Measurements from ENCODE around the gene EDEM2.

GRCh38 chr20:35172434-35172806, 25.3 kb upstream of the EDEM2 start:
- TF ChIP-seq CTCF (IDR thresholded peaks at IDR 0.05 in 2 of 3, conservative IDR thresholded peaks at IDR 0.05 in 1 of 3; ENCODE audit: borderline replicate concordance in 1 of 3, insufficient read depth in 1 of 3, low read depth in 2 of 3, low read length in 2 of 3), result no peak
- TF ChIP-seq REST (IDR thresholded peaks at IDR 0.05; ENCODE audit: low read depth), result no peak
- TF ChIP-seq MAX (IDR thresholded peaks at IDR 0.05), result no peak
- no peak for TF ChIP-seq POLR2A (IDR thresholded peaks at IDR 0.05; ENCODE audit: borderline replicate concordance, extremely low read depth, insufficient read depth, insufficient read length)
- TF ChIP-seq JUND (IDR thresholded peaks at IDR 0.05), result no peak
- TF ChIP-seq EZH2 (IDR thresholded peaks at IDR 0.05), result no peak
- no peak for TF ChIP-seq YY1 (IDR thresholded peaks at IDR 0.05; ENCODE audit: extremely low read depth, insufficient replicate concordance, low read depth, low read length)
- no peak for TF ChIP-seq ZBTB33 (IDR thresholded peaks at IDR 0.05; ENCODE audit: extremely low read depth, insufficient replicate concordance, low read length)
- no peak for TF ChIP-seq ELF1 (IDR thresholded peaks at IDR 0.05; ENCODE audit: borderline replicate concordance, low read depth)

All from HCT116 (cell line).